ENCODE results near the gene USP25. TPM values are rescaled to one million over a fixed set of nuclear protein-coding genes. Genes with fewer than 3 reads are reported as not detected.

The USP25 gene
- total RNA-seq, 1 experiment from 2014 or later, result 33.6 TPM

- Histone ChIP-seq H3K27ac (ENCODE audit: low read depth, low read length) (no peak overlapping the region), H3K4me1 (ENCODE audit: control insufficient read depth in 1 of 2, insufficient read depth in 2 of 2, low read length in 2 of 2) (no peaks in the 10 kb centered on the region), H2AFZ (ENCODE audit: low read depth, low read length, poor library complexity, severe bottlenecking) (no peak overlapping the region), H3K9ac (ENCODE audit: low read length) (no peak overlapping the region), H3K36me3 (ENCODE audit: control insufficient read depth in 1 of 2, insufficient read depth in 2 of 2, low read length in 2 of 2) (no peaks in the 10 kb centered on the region), H3K9me3 (ENCODE audit: control insufficient read depth in 1 of 2, insufficient read depth in 1 of 2, low read depth in 1 of 2, low read length in 2 of 2) (no peaks in the 10 kb centered on the region), H3K27me3 (ENCODE audit: insufficient read depth, low read length) (no peaks in the 10 kb centered on the region), H4K20me1 (ENCODE audit: insufficient read depth) (no peaks in the 10 kb centered on the region), H3K4me3 (replicated peaks in 1 of 2; ENCODE audit: low read depth in 1 of 2, low read length in 2 of 2) (no peak overlapping the region), H3K4me2 (ENCODE audit: low read length) (no peak overlapping the region), H3K79me2 (ENCODE audit: insufficient read depth, low read length) (peaks cover 13% of the 10 kb centered on the region), H3K9me2 (ENCODE audit: insufficient read depth) (no peaks in the 10 kb centered on the region)
- CTCF ChIA-PET, result no interaction called here
- TF ChIP-seq ZBTB33 (IDR thresholded peaks at IDR 0.05; ENCODE audit: extremely low read depth, insufficient replicate concordance, low read length), result no peak
- TF ChIP-seq ZNF274 (IDR thresholded peaks at IDR 0.05; ENCODE audit: low read depth, low read length), result no peak
- no peak for TF ChIP-seq CBX3 (IDR thresholded peaks at IDR 0.05; ENCODE audit: low read depth)
- TF ChIP-seq TCF7L2 (IDR thresholded peaks at IDR 0.05; ENCODE audit: borderline replicate concordance, extremely low read depth, insufficient read depth, insufficient read length), result no peak
- TF ChIP-seq REST (IDR thresholded peaks at IDR 0.05; ENCODE audit: low read depth), result no peak
- TF ChIP-seq SRF (IDR thresholded peaks at IDR 0.05; ENCODE audit: low read depth), result no peak
- TF ChIP-seq MAX (IDR thresholded peaks at IDR 0.05), result no peak
- no peak for TF ChIP-seq YY1 (IDR thresholded peaks at IDR 0.05; ENCODE audit: extremely low read depth, insufficient replicate concordance, low read depth, low read length)
- no peak for TF ChIP-seq CEBPB (IDR thresholded peaks at IDR 0.05; ENCODE audit: low read depth)
- no peak for TF ChIP-seq JUND (IDR thresholded peaks at IDR 0.05)
- no peak for TF ChIP-seq ZFX (IDR thresholded peaks at IDR 0.05)
- no peak for TF ChIP-seq POLR2A (IDR thresholded peaks at IDR 0.05; ENCODE audit: borderline replicate concordance, extremely low read depth, insufficient read depth, insufficient read length)
- no peak for TF ChIP-seq SP1 (IDR thresholded peaks at IDR 0.05; ENCODE audit: low read depth)
- TF ChIP-seq RAD21 (IDR thresholded peaks at IDR 0.05; ENCODE audit: low read depth), result no peak
- no peak for TF ChIP-seq POLR2AphosphoS5 (IDR thresholded peaks at IDR 0.05; ENCODE audit: low read depth, low read length)
- ATAC-seq (no peak), DNase-seq (ENCODE audit: low read depth, low spot score) (no peak)
- intact Hi-C loops (cut with micrococcal nuclease), result no loop called here
- POLR2A ChIA-PET, result no interaction called here
- RAD21 ChIA-PET (ENCODE audit: low non-redundant PET in 1 of 2, low total read pairs in 2 of 2, uncharacterized antibody in 2 of 2, unreplicated experiment in 2 of 2), result no interaction called here
- BruUV-seq (replicated peaks), result no TSS peak
Measured at GRCh38 chr21:15804247-15805005, 74.6 kb downstream of the USP25 start.
